Fibroblast of mammary gland (primary cell): ENCODE data around the gene PIEZO1.

Source experiments
- DNase-seq: peaks from one replicate; pipeline ENCODE4 v3.0.0-alpha.2; 2010; ENCODE audit warnings: low read depth
- H3K4me3 ChIP-seq: 2 replicates; pipeline ENCODE4 v1.5.1; 2011; ENCODE audit warnings: low read depth, mild to moderate bottlenecking, low read length, moderate library complexity; ENCODE audit not compliant: control insufficient read depth
- CTCF ChIP-seq: conservative IDR thresholded peaks from 2 replicates; pipeline ENCODE4 v1.5.1; 2011; ENCODE audit warnings: low read depth, low read length, inconsistent platforms; ENCODE audit not compliant: control insufficient read depth, insufficient read depth

PIEZO1 gene

GRCh38 chr16:88690341-88691128, 94.5 kb downstream of the PIEZO1 start:
- no peak for DNase-seq
- no peak for TF ChIP-seq CTCF
- H3K4me3 ChIP-seq, result no peak overlapping the region

- TF ChIP-seq CTCF, result no peak
- no peak for DNase-seq
- H3K4me3 ChIP-seq, result no peak overlapping the region
Measured at GRCh38 chr16:88688013-88688778, 96.8 kb downstream of the PIEZO1 start.

GRCh38 chr16:88687676-88688012, 97.4 kb downstream of the PIEZO1 start:
- no peak for DNase-seq
- TF ChIP-seq CTCF, result no peak
- no peak overlapping the region for H3K4me3 ChIP-seq

- TF ChIP-seq CTCF, result no peak
- H3K4me3 ChIP-seq, result no peak overlapping the region
- DNase-seq, result no peak
Measured at GRCh38 chr16:88687254-88687576, 97.8 kb downstream of the PIEZO1 start.

GRCh38 chr16:88686439-88687253, 98.4 kb downstream of the PIEZO1 start, which contains the start of gene SNAI3:
TSS of gene SNAI3 (minus strand) at chr16:88686507. CDS start at chr16:88686406, 101 bp downstream.
- H3K4me3 ChIP-seq, result peak within 1 kb of the TSS; percentile 33
- no peak for TF ChIP-seq CTCF
- peak; percentile 46 for DNase-seq

- DNase-seq, result no peak
- TF ChIP-seq CTCF, result no peak
- peak overlapping the region; percentile 33 for H3K4me3 ChIP-seq
Measured at GRCh38 chr16:88686062-88686438, 99.0 kb downstream of the PIEZO1 start.
